GM15510 (cell line): ENCODE results near the gene KRTAP29-1.
"Not testable (repeated sequence)": the region's sequence is repeated elsewhere in the genome, so short reads cannot be mapped to it uniquely, and the experiment has no call there.

Experiments
- POLR2A ChIP-seq: IDR thresholded peaks from 3 replicates; pipeline ENCODE4 v1.6.1; 2011; ENCODE audit warnings: borderline replicate concordance; ENCODE audit not compliant: insufficient read length; ENCODE audit errors: extremely low read depth

KRTAP29-1 gene, protein sequence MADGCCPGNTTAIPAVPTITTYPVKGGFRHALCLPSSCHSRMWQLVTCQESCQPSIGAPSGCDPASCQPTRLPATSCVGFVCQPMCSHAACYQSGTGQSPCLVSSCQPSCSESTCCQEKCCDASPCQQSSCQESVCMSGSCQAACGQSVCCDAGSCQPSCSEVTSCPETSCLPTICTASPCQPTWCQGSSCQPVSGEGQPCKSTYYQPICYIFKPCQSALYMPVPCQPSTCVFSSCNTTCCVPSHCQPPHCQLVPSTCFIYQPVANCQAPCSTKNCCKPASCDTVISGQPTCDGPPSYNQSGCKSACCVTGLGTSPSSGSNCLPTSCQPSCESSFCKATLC

GRCh38 chr17:41301916-41302901 lies at the start of gene KRTAP29-1:
TSS of gene KRTAP29-1 (minus strand) at chr17:41302851. CDS start at chr17:41302851, 0 bp downstream.
- TF ChIP-seq POLR2A, result no peak

GRCh38 chr17:41351177-41351576 lies 48.5 kb upstream of the KRTAP29-1 start:
- no peak for TF ChIP-seq POLR2A

GRCh38 chr17:41350381-41350878 lies 47.8 kb upstream of the KRTAP29-1 start, which contains the start of gene KRT33A:
TSS of gene KRT33A (minus strand) at chr17:41350828. CDS start at chr17:41350767, 61 bp downstream.
- TF ChIP-seq POLR2A, result not testable (repeated sequence)

- TF ChIP-seq POLR2A, result no peak
Observed at GRCh38 chr17:41347869-41348760, 45.5 kb upstream of the KRTAP29-1 start.

DNA sequence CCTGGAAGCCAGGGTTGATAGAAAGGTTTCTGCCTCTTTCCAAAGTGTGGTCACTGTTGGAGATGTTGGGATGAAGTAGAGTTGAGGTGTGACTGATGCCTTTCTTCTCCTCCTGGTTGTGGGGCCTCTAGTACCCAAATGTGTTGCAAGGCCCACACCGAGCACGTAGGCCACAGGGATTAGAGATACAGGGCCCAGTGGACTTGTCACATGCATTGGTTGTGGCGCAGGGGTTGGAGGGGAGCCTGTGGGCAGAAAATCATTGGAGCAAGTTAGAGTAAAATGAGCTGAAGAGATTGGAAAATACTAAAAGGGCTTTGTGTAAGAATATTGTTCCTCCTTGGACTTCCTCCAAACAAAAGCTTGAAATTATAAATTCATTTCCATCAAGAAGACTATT lies 43.3 kb upstream of the KRTAP29-1 start:
- TF ChIP-seq POLR2A, result no peak

DNA sequence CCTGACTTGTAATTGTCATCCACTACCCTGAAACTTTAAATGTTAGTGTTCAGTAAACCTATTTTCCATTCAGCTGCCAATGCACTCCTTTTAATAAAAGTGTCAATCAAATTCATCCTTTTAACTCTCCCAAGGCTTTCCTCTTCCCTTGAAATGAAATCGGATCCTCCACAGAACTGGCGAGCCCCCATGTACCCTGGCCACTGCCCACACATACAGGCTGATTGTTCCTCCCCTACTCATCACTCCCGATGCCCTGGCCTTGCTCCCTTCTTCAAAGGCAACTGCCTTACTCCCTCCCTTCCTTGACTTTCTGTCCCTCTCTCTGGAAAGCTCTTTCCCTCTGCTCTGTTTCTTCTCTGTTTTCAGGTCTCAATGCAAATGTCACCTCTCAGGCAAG lies 40.4 kb upstream of the KRTAP29-1 start:
- no peak for TF ChIP-seq POLR2A

GRCh38 chr17:41340934-41341861 lies 38.5 kb upstream of the KRTAP29-1 start:
- TF ChIP-seq POLR2A, result no peak

DNA sequence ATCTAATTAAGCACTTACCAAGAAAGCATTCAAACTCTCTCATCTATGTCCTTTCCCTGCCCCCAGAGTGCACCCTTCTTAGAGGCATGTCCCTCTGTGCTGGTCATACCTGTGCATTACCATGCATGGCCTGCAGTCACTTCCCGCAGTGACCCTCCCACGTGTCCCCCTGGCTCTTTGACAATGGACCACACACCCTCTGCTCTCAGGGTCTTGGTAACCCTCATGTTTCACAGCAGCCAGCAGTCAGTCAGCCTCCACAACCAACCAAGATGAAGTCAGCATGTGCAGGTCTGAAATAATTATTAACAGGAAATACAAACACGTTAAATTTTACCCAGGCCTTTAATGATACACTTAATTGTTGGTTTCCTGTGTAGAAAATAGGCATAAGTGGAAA lies 37.8 kb upstream of the KRTAP29-1 start:
- TF ChIP-seq POLR2A, result no peak

DNA sequence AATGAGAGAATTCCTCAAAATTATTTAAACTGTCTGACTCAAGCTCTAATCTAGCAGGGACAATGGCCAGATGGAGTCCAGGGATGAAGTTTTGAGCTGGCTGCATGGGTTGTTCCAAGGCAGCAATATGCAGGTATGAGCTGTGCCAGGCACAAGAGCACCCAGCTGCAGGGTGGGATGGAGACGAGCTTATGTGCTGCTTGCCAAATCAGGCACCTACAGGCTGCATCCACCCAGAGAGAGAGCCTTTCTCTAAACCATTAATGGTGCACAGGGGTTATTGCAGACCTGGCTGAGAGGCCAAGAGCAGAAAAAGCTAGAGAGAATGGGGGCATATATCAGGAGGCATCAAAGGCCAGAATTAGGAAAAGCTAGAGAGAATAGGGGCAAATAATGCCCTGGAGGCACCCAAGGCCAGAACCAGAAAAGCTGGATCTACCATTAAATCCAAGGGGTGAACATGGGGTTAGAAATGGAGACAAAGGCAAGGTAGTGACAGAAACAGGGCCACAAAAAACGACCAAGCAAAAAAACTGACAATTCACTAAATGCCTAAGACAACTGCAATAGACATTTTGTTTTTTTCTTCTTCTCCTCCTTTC lies 37.0 kb upstream of the KRTAP29-1 start:
- TF ChIP-seq POLR2A, result no peak

- TF ChIP-seq POLR2A, result no peak
Observed at GRCh38 chr17:41338961-41339485, 36.4 kb upstream of the KRTAP29-1 start.

DNA sequence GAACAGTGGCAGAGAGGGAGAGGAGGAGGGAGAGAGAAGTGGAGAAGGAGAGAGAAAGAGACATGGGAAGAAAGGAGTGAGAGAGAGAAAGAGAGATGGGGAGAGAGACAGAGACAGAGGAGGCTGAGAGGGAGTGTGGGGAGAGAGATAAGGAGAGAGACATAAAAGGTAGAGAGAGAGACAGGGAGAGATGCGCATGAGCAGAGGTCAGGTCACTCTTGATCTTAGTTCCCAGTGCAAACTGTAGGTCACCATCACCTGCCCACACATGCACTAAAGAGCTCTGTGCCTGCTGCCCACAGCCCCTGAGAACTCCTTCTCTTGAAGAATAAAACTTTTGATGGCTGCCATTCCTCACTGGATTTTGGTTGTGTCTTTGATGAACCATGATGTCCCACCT lies 33.1 kb upstream of the KRTAP29-1 start:
- no peak for TF ChIP-seq POLR2A
